Muscle of leg (tissue), 11 donors: ENCODE measurements around the gene RETREG1. TPM values are rescaled to one million over a fixed set of nuclear protein-coding genes. Genes with fewer than 3 reads are reported as not detected.
"Not testable (repeated sequence)": the region's sequence is repeated elsewhere in the genome, so short reads cannot be mapped to it uniquely, and the experiment has no call there.

ENCODE experiments used
- DNase-seq: peaks from one replicate; pipeline ENCODE4 v3.0.0; 2013
- H3K27ac ChIP-seq: one replicate; pipeline ENCODE4 v1.5.1; 2013; ENCODE audit warnings: mild to moderate bottlenecking, low read length, control low read depth
- H3K27me3 ChIP-seq: one replicate; pipeline ENCODE4 v1.6.1; 2013; ENCODE audit warnings: low read length; ENCODE audit not compliant: control insufficient read depth, insufficient read depth
- H3K36me3 ChIP-seq: one replicate; pipeline ENCODE4 v1.6.1; 2013; ENCODE audit warnings: low read length; ENCODE audit not compliant: control insufficient read depth, insufficient read depth
- H3K4me1 ChIP-seq: one replicate; pipeline ENCODE4 v1.6.1; 2013; ENCODE audit warnings: low read length; ENCODE audit not compliant: control insufficient read depth, insufficient read depth
- H3K4me3 ChIP-seq: one replicate; pipeline ENCODE4 v1.5.1; 2013; ENCODE audit warnings: low read length, control low read depth
- H3K9me3 ChIP-seq: replicated peaks from 2 replicates; pipeline ENCODE4 v1.6.1; 2013; ENCODE audit warnings: low read depth, low read length; ENCODE audit not compliant: control insufficient read depth
- WGBS: methylation state at CpG from one replicate; pipeline ENCODE4 v1.1.5; 2013; ENCODE audit warnings: missing lambda C conversion rate; ENCODE audit not compliant: insufficient coverage; 5-methylcytosine and 5-hydroxymethylcytosine counted together
- polyA plus RNA-seq, 8 donors: library from polyadenylated mRNA; unstranded; fragments of 120-200 nt; gene quantifications; one replicate each; pipeline versions ENCODE4 v1.2.1 to v1.2.3, GENCODE V29; 2013; ENCODE audit warnings: inconsistent platforms in 1 of 8, low replicate concordance in 1 of 8; ENCODE audit not compliant: insufficient read length in 8 of 8, insufficient read depth in 1 of 8
- total RNA-seq: library from RNA; stranded (reverse); fragments of 120-200 nt; gene quantifications from one replicate; pipeline ENCODE4 v1.2.4, GENCODE V29; 2013

RETREG1 gene
- total and polyA plus RNA-seq, 9 donors, result 48.7 to 70.0 (median 56.4) TPM

- H3K36me3 ChIP-seq, result no peaks in the 10 kb centered on the region
- peaks cover 32% of the 10 kb centered on the region for H3K4me1 ChIP-seq
- peak overlapping the region; percentile 16 for H3K27ac ChIP-seq
- no peaks in the 10 kb centered on the region for H3K27me3 ChIP-seq
- H3K9me3 ChIP-seq, result no peaks in the 10 kb centered on the region
- no peak overlapping the region for H3K4me3 ChIP-seq
- DNase-seq, result no peak
- no CpG with 5 or more reads among the region's 8 CpGs for WGBS
These were observed 69.5 kb downstream of the RETREG1 start for GRCh38 chr5:16547200-16547842.

DNA sequence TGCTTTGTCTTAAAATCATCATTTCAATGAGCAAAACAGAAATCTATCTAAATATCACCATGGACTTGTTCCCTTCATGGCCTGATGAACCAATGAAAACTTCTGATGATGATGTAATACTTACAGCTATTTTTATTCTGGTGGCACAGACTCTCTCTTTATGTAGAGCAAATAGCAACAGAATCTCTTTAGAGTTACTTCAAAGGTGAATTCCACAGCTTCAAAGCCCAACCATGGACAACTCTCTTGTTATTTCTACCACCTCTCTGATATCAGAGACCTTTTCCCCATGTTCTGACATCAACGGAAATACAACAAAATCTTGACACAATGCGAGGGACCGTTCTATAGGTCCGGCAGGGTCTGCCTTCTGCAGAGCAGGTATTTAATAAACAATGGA lies 70.1 kb downstream of the RETREG1 start:
- Histone ChIP-seq H3K27ac (peak overlapping the region; percentile 16), H3K4me1 (peaks cover 32% of the 10 kb centered on the region), H3K4me3 (no peak overlapping the region), H3K9me3 (no peaks in the 10 kb centered on the region), H3K27me3 (no peaks in the 10 kb centered on the region), H3K36me3 (no peaks in the 10 kb centered on the region)
- peak; percentile 23 for DNase-seq
- 96% methylated on average over 4 of the region's 4 CpGs for whole genome bisulfite sequencing

- WGBS, result 100% methylated on average over 1 of the region's 4 CpGs
- H3K27ac ChIP-seq, result peak overlapping the region; percentile 49
These were observed 72.0 kb downstream of the RETREG1 start for GRCh38 chr5:16544607-16545374.

DNA sequence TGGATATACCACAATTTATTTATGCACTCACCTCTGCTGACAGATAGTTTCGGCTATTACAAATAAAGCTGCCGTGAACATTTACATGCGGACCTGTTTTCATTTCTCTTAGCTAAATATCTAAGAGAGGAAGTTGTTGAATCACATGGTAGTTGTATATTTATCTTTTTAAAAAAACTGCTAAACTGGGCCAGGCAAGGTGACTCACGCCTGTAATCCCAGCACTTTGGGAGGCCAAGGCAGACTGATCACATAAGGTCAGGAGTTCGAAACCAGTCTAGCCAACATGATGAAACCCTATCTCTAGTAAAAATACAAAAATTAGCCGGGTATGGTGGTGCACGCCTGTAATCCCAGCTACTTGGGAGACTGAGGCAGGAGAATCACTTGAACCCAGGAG lies 73.6 kb downstream of the RETREG1 start:
- not testable (repeated sequence) for H3K9me3 ChIP-seq, DNase-seq, H3K36me3 ChIP-seq, H3K4me3 ChIP-seq, H3K27ac ChIP-seq, H3K27me3 ChIP-seq
- WGBS, result 92% methylated on average over 2 of the region's 7 CpGs
- peaks cover 35% of the 10 kb centered on the region for H3K4me1 ChIP-seq

More at GRCh38 chr5:16544607-16545374, 72.0 kb downstream of the RETREG1 start:
- peaks cover 27% of the 10 kb centered on the region for H3K4me1 ChIP-seq
- H3K27me3 ChIP-seq, result no peaks in the 10 kb centered on the region
- peak; percentile 43 for DNase-seq
- no peaks in the 10 kb centered on the region for H3K9me3 ChIP-seq
- H3K36me3 ChIP-seq, result no peaks in the 10 kb centered on the region
- no peak overlapping the region for H3K4me3 ChIP-seq

GRCh38 chr5:16542236-16542635 lies 74.6 kb downstream of the RETREG1 start:
- peaks cover 43% of the 10 kb centered on the region for H3K4me1 ChIP-seq
- no peak overlapping the region for H3K27ac ChIP-seq
- no peaks in the 10 kb centered on the region for H3K27me3 ChIP-seq
- H3K9me3 ChIP-seq, result no peaks in the 10 kb centered on the region
- H3K36me3 ChIP-seq, result no peaks in the 10 kb centered on the region
- WGBS, result 88% methylated on average over 4 of the region's 6 CpGs
- no peak for DNase-seq
- H3K4me3 ChIP-seq, result no peak overlapping the region

DNA sequence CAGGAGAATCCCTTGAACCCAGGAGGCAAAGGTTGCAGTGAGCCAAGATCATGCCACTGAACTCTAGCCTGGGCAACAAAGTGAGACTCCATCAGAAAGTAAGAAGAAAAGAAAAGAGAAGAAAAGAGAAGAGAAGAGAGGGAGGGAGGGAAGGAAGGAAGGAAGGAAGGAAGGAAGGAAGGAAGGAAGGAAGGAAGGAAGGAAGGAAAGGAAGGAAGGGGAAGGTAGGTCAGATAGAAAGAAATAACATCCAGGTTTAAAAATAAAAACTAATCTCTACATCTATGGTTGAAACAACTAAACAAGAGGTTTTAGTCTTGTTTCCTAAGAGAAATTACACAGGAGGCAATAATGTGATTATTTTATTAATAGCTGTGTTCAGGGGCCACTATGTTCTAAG lies 75.2 kb downstream of the RETREG1 start:
- H3K9me3 ChIP-seq, H3K27ac ChIP-seq, H3K36me3 ChIP-seq, H3K4me3 ChIP-seq, DNase-seq, H3K27me3 ChIP-seq: not testable (repeated sequence)
- H3K4me1 ChIP-seq, result peaks cover 48% of the 10 kb centered on the region

DNA sequence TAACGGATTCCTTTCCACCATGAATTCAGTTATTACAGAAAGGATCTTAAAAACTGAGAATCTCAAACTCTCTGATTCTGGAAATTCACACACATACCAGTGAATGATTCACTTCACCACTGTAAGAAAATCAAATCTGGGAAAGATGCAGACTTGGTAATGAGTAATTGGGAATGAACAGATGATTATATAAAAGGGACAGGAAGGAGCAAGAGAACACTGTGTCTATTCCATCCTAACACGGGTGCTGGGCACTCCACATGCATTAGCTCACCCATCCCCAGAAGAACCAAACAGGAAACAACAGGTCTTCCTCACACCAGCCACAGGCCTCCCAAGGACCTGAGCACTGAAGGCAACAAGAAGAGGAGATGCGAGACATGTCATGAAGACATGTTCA lies 76.4 kb downstream of the RETREG1 start:
- no CpG with 5 or more reads among the region's 3 CpGs for WGBS
- H3K4me1 ChIP-seq, result peaks cover 49% of the 10 kb centered on the region
- no peak for DNase-seq

GRCh38 chr5:16539169-16539666 lies 77.6 kb downstream of the RETREG1 start:
- WGBS, result 18% methylated on average over 11 of the region's 12 CpGs
- DNase-seq, result peak; percentile 86
- Histone ChIP-seq H3K4me3 (no peak overlapping the region), H3K9me3 (no peaks in the 10 kb centered on the region), H3K27me3 (no peaks in the 10 kb centered on the region), H3K27ac (peak overlapping the region; percentile 82), H3K4me1 (peaks cover 43% of the 10 kb centered on the region), H3K36me3 (no peaks in the 10 kb centered on the region)

More for the DNA sequence above, 76.4 kb downstream of the RETREG1 start:
- no peaks in the 10 kb centered on the region for H3K9me3 ChIP-seq
- no peaks in the 10 kb centered on the region for H3K36me3 ChIP-seq
- no peaks in the 10 kb centered on the region for H3K27me3 ChIP-seq
- no peak overlapping the region for H3K4me3 ChIP-seq
- H3K27ac ChIP-seq, result no peak overlapping the region

GRCh38 chr5:16538006-16538405 lies 78.8 kb downstream of the RETREG1 start:
- DNase-seq, result peak; percentile 87
- Histone ChIP-seq H3K4me1 (peaks cover 43% of the 10 kb centered on the region), H3K36me3 (no peaks in the 10 kb centered on the region), H3K9me3 (no peaks in the 10 kb centered on the region), H3K27me3 (no peaks in the 10 kb centered on the region), H3K4me3 (no peak overlapping the region), H3K27ac (peak overlapping the region; percentile 81)
- 41% methylated on average over 8 of the region's 8 CpGs for WGBS

DNA sequence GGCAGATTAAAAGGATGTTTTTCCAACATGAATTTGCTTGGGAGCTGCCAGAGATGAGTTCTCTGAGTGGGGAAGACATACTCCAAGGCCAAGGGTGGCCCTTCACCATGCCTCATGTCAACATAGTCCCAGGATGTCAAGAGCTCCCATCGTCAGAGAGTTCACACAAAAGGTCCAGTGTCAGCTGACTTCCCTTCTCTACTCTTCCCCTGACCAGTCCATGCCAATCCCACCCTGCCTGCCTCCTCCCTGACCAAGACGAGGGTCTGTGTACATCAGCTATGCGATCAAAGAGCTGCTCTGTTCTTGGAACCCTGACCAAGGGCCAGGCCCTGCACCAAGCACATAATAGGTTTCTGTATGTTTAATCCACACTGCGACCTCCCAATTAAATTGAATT lies 80.0 kb downstream of the RETREG1 start:
- no peaks in the 10 kb centered on the region for H3K36me3 ChIP-seq
- H3K4me3 ChIP-seq, result no peak overlapping the region
- H3K9me3 ChIP-seq, result no peaks in the 10 kb centered on the region
- 68% methylated on average over 3 of the region's 4 CpGs for WGBS
- no peak for DNase-seq
- peak overlapping the region; percentile 81 for H3K27ac ChIP-seq
- peaks cover 39% of the 10 kb centered on the region for H3K4me1 ChIP-seq
- H3K27me3 ChIP-seq, result no peaks in the 10 kb centered on the region
